GM12872 (cell line): ENCODE data around the gene CHAT.

Experiments used
- TF ChIP-seq, protein P1 (sequence below): IDR thresholded peaks from 3 replicates; pipeline ENCODE4 v1.5.1; 2011; ENCODE audit warnings: low read depth, mild to moderate bottlenecking, low read length, moderate library complexity; ENCODE audit not compliant: insufficient read depth

Gene CHAT

DNA sequence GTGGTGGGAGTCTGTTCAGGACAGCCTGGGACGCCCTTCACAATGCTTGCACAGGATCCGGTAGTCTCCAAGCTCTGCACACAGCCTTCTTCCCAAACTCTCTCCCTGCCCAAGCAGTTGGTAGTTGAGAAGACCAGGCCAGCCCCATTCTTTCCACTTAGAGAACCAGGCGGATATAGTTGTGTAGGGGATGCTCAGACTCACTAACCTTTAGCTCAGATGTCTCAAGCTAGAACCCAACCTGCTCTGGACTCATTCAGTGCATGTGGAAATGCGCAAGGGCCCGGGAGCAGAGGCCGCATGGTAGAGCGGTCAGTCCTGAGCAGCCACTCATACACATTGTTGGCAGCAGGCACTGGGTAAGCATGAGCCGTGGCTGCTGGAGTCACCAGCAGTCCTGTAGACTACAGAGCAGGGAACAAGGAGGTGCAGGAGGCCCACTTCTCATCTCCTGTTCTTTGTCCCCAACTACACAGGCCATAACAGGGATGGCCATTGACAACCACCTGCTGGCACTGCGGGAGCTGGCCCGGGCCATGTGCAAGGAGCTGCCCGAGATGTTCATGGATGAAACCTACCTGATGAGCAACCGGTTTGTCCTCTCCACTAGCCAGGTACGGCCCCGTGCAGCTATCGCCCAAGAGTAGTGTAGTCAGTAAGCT is 48.5 kb downstream of the CHAT start:
- TF ChIP-seq, protein P1, sequence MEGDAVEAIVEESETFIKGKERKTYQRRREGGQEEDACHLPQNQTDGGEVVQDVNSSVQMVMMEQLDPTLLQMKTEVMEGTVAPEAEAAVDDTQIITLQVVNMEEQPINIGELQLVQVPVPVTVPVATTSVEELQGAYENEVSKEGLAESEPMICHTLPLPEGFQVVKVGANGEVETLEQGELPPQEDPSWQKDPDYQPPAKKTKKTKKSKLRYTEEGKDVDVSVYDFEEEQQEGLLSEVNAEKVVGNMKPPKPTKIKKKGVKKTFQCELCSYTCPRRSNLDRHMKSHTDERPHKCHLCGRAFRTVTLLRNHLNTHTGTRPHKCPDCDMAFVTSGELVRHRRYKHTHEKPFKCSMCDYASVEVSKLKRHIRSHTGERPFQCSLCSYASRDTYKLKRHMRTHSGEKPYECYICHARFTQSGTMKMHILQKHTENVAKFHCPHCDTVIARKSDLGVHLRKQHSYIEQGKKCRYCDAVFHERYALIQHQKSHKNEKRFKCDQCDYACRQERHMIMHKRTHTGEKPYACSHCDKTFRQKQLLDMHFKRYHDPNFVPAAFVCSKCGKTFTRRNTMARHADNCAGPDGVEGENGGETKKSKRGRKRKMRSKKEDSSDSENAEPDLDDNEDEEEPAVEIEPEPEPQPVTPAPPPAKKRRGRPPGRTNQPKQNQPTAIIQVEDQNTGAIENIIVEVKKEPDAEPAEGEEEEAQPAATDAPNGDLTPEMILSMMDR, result no peak

- TF ChIP-seq, protein P1, result no peak
These were observed 49.8 kb downstream of the CHAT start for GRCh38 chr10:49663596-49663995.

DNA sequence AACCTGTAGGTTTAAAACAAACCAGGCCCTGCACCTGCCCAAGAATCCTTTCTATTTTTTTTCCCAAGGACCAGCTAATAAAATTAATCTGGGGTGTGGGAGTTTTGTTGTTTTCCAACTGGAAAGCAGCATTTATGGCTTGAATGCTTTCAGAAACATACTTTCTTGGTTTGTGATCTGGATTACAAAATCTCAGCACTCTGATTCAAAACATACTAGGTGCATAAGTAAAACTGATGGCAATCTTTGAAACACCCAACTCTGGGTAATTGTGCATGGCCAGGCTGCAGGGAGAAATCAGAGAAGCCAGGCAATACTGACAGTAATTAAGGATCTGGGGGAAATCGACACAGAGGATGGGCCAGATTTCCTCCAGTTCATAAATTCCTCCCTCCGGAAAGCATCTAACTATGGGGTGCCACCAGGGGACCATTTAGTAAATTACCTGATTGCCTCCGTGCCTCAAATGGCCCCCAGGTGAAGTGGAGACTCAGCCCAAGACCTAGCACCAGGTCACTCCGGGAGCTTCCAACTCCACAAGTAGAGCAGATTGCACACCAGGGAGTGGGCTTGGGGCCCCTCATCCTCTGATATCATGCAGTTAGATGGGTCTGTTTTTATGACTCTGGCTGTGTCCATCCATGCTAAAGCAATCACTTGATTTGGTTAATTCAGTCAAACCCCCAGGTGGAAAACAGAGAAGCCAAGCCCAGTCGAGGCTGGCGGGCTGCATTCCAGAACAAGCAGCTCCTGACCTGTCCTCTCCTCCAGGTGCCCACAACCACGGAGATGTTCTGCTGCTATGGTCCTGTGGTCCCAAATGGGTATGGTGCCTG is 50.4 kb downstream of the CHAT start:
- TF ChIP-seq, protein P1, result no peak

GRCh38 chr10:49664842-49665355 is 51.1 kb downstream of the CHAT start:
- TF ChIP-seq, protein P1, result no peak

GRCh38 chr10:49666054-49666615 is 52.3 kb downstream of the CHAT start:
- TF ChIP-seq, protein P1, result no peak

- TF ChIP-seq, protein P1, result no peak
These were observed 52.8 kb downstream of the CHAT start for GRCh38 chr10:49666685-49667084.

GRCh38 chr10:49667991-49668390 is 54.2 kb downstream of the CHAT start:
- TF ChIP-seq, protein P1, result no peak
